HCT116 (cell line): Measurements from ENCODE around the gene TMEM61. TPM values are rescaled to one million over a fixed set of nuclear protein-coding genes. Genes with fewer than 3 reads are reported as not detected.

Experiments used
- ATAC-seq: fragments of 200-7000 bp; cut with Tn5 transposase; 2 replicates; pipeline ENCODE4 v1.9.1; 2020; ENCODE audit warnings: mild to moderate bottlenecking, moderate library complexity
- BruUV-seq: library from RNA; stranded (reverse); fragments of 400-500 nt; replicated peaks from 2 replicates; lab custom pipeline; 2021; lab: Mats Ljungman, UMichigan
- CTCF ChIA-PET: fragments of 300-600 bp; sonication (Branson Sonifier 250); formaldehyde crosslinking; loops from one replicate; lab custom pipeline; 2021; ENCODE audit warnings: antibody characterized with exemption; lab: Charles Lee
- POLR2A ChIA-PET: fragments of 300-600, 350-600 bp; sonication (Branson Sonifier 250); formaldehyde crosslinking; loops from one replicate; lab custom pipeline; 2021; ENCODE audit warnings: antibody characterized with exemption; lab: Charles Lee
- RAD21 ChIA-PET, 2 experiments: fragments of 300-600 bp; sonication (Branson Sonifier 250); formaldehyde crosslinking; loops; one replicate each; lab custom pipeline; 2023; ENCODE audit warnings: low total read pairs in 2 of 2; ENCODE audit not compliant: uncharacterized antibody in 2 of 2, unreplicated experiment in 2 of 2, low non-redundant PET in 1 of 2; lab: Charles Lee
- DNase-seq: peaks from one replicate; pipeline ENCODE4 v3.0.0-alpha.2; 2010; ENCODE audit warnings: low read depth, low spot score
- H2AFZ ChIP-seq: fragments of 200-600 bp; shearing (Covaris generic), sonication (generic); 2 replicates; pipeline ENCODE4 v1.6.1; 2017; ENCODE audit warnings: low read depth, mixed run types, mixed read lengths, antibody characterized with exemption, low read length; ENCODE audit not compliant: poor library complexity, severe bottlenecking
- H3K27ac ChIP-seq: 2 replicates; pipeline ENCODE4 v1.5.1; 2012; ENCODE audit warnings: low read depth, low read length
- H3K27me3 ChIP-seq: fragments of 200-600 bp; sonication (generic); 2 replicates; pipeline ENCODE4 v1.6.1; 2016; ENCODE audit warnings: mixed run types, low read length, mixed read lengths; ENCODE audit not compliant: insufficient read depth
- H3K36me3 ChIP-seq, 2 experiments: fragments of 200-500 bp in 1 of 2; fragments of 200-600 bp in 1 of 2; sonication (Bioruptor generic) in 1 of 2; sonication (generic) in 1 of 2; 2 replicates each; pipeline versions ENCODE4 v1.5.1 to v1.6.1; 2014 to 2016; ENCODE audit warnings: low read length in 2 of 2, inconsistent platforms in 1 of 2, mixed read lengths in 1 of 2, mixed run types in 1 of 2; ENCODE audit not compliant: insufficient read depth in 2 of 2, control insufficient read depth in 1 of 2
- H3K4me1 ChIP-seq, 2 experiments: fragments of 200-600 bp in 1 of 2; sonication (generic) in 1 of 2; 2 replicates each; pipeline versions ENCODE4 v1.5.1 to v1.6.1; 2012 to 2017; ENCODE audit warnings: low read length in 2 of 2, inconsistent platforms in 1 of 2, mild to moderate bottlenecking in 1 of 2, mixed read lengths in 1 of 2, mixed run types in 1 of 2, moderate library complexity in 1 of 2; ENCODE audit not compliant: insufficient read depth in 2 of 2, control insufficient read depth in 1 of 2
- H3K4me2 ChIP-seq: fragments of 200-600 bp; sonication (generic); 2 replicates; pipeline ENCODE4 v1.6.1; 2017; ENCODE audit warnings: mixed run types, low read length, mixed read lengths
- H3K4me3 ChIP-seq, 2 experiments: fragments of 200-600 bp in 1 of 2; sonication (generic) in 1 of 2; replicated peaks in 1 of 2; 2 replicates each; pipeline ENCODE4 v1.5.1; 2011 to 2016; ENCODE audit warnings: low read length in 2 of 2, control low read depth in 1 of 2, low read depth in 1 of 2, mild to moderate bottlenecking in 1 of 2, mixed read lengths in 1 of 2, mixed run types in 1 of 2
- H3K79me2 ChIP-seq: fragments of 200-600 bp; sonication (generic); 2 replicates; pipeline ENCODE4 v1.6.1; 2017; ENCODE audit warnings: mild to moderate bottlenecking, mixed run types, low read length, moderate library complexity, mixed read lengths; ENCODE audit not compliant: insufficient read depth
- H3K9ac ChIP-seq: fragments of 200-600 bp; sonication (generic); 2 replicates; pipeline ENCODE4 v1.6.1; 2016; ENCODE audit warnings: low read length, mixed read lengths
- H3K9me2 ChIP-seq: fragments of 200-600 bp; sonication (generic), shearing (Covaris generic); 2 replicates; pipeline ENCODE4 v1.6.1; 2017; ENCODE audit warnings: mixed run types, mild to moderate bottlenecking, moderate library complexity; ENCODE audit not compliant: insufficient read depth
- H3K9me3 ChIP-seq, 2 experiments: fragments of 200-500 bp in 1 of 2; fragments of 200-600 bp in 1 of 2; sonication (Bioruptor generic) in 1 of 2; sonication (generic) in 1 of 2; 2 replicates each; pipeline ENCODE4 v1.6.1; 2014 to 2017; ENCODE audit warnings: low read length in 2 of 2, mixed read lengths in 2 of 2, inconsistent platforms in 1 of 2, low read depth in 1 of 2, mild to moderate bottlenecking in 1 of 2, mixed run types in 1 of 2, moderate library complexity in 1 of 2; ENCODE audit not compliant: control insufficient read depth in 1 of 2, insufficient read depth in 1 of 2
- H4K20me1 ChIP-seq: fragments of 200-600 bp; sonication (generic), shearing (Covaris generic); 2 replicates; pipeline ENCODE4 v1.6.1; 2017; ENCODE audit warnings: mixed run types, mild to moderate bottlenecking, moderate library complexity; ENCODE audit not compliant: insufficient read depth
- CBX3 ChIP-seq: IDR thresholded peaks from 2 replicates; pipeline ENCODE4 v1.6.1; 2012; ENCODE audit warnings: low read depth
- ELF1 ChIP-seq: IDR thresholded peaks from 2 replicates; pipeline ENCODE4 v1.6.1; 2012; ENCODE audit warnings: low read depth, borderline replicate concordance
- EZH2 ChIP-seq: fragments of 200-600 bp; sonication (generic); IDR thresholded peaks from 2 replicates; pipeline ENCODE4 v1.6.1; 2017; ENCODE audit warnings: antibody characterized with exemption, mixed run types
- EZH2phosphoT487 ChIP-seq: fragments of 200-600 bp; IDR thresholded peaks from 2 replicates; pipeline ENCODE4 v1.6.1; 2018; ENCODE audit warnings: antibody characterized with exemption, borderline replicate concordance
- POLR2A ChIP-seq: IDR thresholded peaks from 2 replicates; pipeline ENCODE4 v1.7.0; 2011; ENCODE audit warnings: borderline replicate concordance; ENCODE audit not compliant: insufficient read depth, insufficient read length; ENCODE audit errors: extremely low read depth
- POLR2AphosphoS5 ChIP-seq: IDR thresholded peaks from 2 replicates; pipeline ENCODE4 v1.6.1; 2011; ENCODE audit warnings: mild to moderate bottlenecking, low read depth, low read length, moderate library complexity
- RAD21 ChIP-seq: IDR thresholded peaks from 2 replicates; pipeline ENCODE4 v1.6.1; 2012; ENCODE audit warnings: low read depth, mild to moderate bottlenecking
- SIN3A ChIP-seq: IDR thresholded peaks from 2 replicates; pipeline ENCODE4 v1.6.1; 2012; ENCODE audit warnings: low read depth
- SRF ChIP-seq: IDR thresholded peaks from 2 replicates; pipeline ENCODE4 v1.6.1; 2012; ENCODE audit warnings: low read depth
- TCF7L2 ChIP-seq: IDR thresholded peaks from 2 replicates; pipeline ENCODE4 v1.7.0; 2011; ENCODE audit warnings: borderline replicate concordance, inconsistent platforms; ENCODE audit not compliant: insufficient read depth, insufficient read length; ENCODE audit errors: extremely low read depth
- YY1 ChIP-seq: IDR thresholded peaks from 2 replicates; pipeline ENCODE4 v1.6.1; 2011; ENCODE audit warnings: low read length, low read depth, moderate library complexity, mild to moderate bottlenecking; ENCODE audit not compliant: insufficient replicate concordance; ENCODE audit errors: extremely low read depth
- ZFX ChIP-seq: fragments of 450-650 bp; IDR thresholded peaks from 2 replicates; pipeline ENCODE4 v1.6.1; 2017
- ZNF274 ChIP-seq: fragments of 200-500 bp; sonication (Bioruptor generic); IDR thresholded peaks from 2 replicates; pipeline ENCODE4 v1.6.1; 2014; ENCODE audit warnings: mild to moderate bottlenecking, low read depth, low read length, inconsistent platforms
- intact Hi-C: fragments of 100-400 bp; cut with micrococcal nuclease; formaldehyde crosslinking; loops from 2 replicates; pipeline ENCODE4 v1.10.0; 2022
- total RNA-seq: library from RNA; stranded (reverse); gene quantifications from one replicate; pipeline ENCODE4 v1.2.1, GENCODE V29; 2021; ENCODE audit not compliant: unreplicated experiment
- TF ChIP-seq, protein P1 (sequence below), 3 experiments: fragments of 200-600 bp in 1 of 3; sonication (generic) in 1 of 3; IDR thresholded peaks in 2 of 3; conservative IDR thresholded peaks in 1 of 3; 2 replicates each; pipeline ENCODE4 v1.5.1; 2012 to 2017; ENCODE audit warnings: low read depth in 2 of 3, low read length in 2 of 3, antibody characterized with exemption in 1 of 3, borderline replicate concordance in 1 of 3, control low read depth in 1 of 3, mild to moderate bottlenecking in 1 of 3, mixed read lengths in 1 of 3, mixed run types in 1 of 3, moderate library complexity in 1 of 3; ENCODE audit not compliant: insufficient read depth in 1 of 3
- TF ChIP-seq, protein P2 (sequence below): IDR thresholded peaks from 2 replicates; pipeline ENCODE4 v1.6.1; 2012; ENCODE audit warnings: low read depth
- TF ChIP-seq, protein P3 (sequence below): IDR thresholded peaks from 2 replicates; pipeline ENCODE4 v1.6.1; 2012
- TF ChIP-seq, protein P4 (sequence below): IDR thresholded peaks from 2 replicates; pipeline ENCODE4 v1.6.1; 2011; ENCODE audit warnings: mild to moderate bottlenecking, low read length, moderate library complexity; ENCODE audit not compliant: insufficient replicate concordance; ENCODE audit errors: extremely low read depth

Gene TMEM61
- total RNA-seq, 1 experiment from 2014 or later: 4.4 TPM

DNA sequence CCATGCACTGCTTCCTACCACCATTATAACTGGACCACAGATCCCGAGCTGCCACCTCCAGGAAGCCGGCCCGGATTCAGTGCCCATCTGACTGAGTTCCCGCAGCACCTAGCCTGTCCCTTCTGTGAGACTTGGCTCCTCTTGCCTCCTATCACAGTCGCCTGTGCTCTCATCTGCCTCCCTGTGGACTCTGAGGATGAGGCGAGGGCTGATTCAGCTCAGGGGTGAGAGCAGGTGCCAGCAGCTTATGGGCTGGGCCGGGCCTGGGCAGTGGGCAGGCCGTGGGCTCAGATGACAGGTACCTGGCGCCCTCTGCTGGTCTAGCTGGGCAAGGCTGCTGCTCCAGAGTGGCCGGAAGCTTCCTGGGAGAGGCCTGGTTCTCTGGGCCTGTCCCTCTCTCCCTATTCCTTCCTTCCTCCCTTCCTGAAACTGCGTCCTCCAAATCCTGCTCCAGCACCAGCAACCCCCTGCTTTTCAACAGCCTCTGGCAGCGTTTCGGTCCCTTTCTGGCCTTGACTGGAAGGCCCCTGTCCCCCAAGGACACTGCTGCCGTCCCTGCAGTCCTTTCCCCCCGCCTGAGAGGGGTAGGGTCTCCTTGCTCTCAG, 41.6 kb downstream of the TMEM61 start:
- Histone ChIP-seq H3K4me1 (peaks cover 0 to 13% of the 10 kb centered on the region in 2 experiments; a peak in 3 of 4 replicates), H2AFZ (no peak overlapping the region), H3K36me3 (no peaks in the 10 kb centered on the region), H3K79me2 (no peaks in the 10 kb centered on the region), H3K27me3 (no peaks in the 10 kb centered on the region; the same call in 1 of the 2 replicates), H3K9me2 (no peaks in the 10 kb centered on the region), H3K9ac (no peak overlapping the region), H3K4me2 (peak overlapping the region; percentile 29; the same call in 1 of the 2 replicates), H3K27ac (no peak overlapping the region), H4K20me1 (no peaks in the 10 kb centered on the region), H3K9me3 (no peaks in the 10 kb centered on the region), H3K4me3 (no peak overlapping the region)
- BruUV-seq: no TSS peak
- intact Hi-C loops: loop anchor here (1.0 to 10.0 kb wide), 3 partner anchors 72 to 217 kb away; partner anchors contain the start of gene TTC22
- ChIA-PET POLR2A (interaction anchor here (0.9 to 2.5 kb wide), 3 partner anchors 13 to 77 kb away, joined by 4 to 17 read pairs (median 4); no protein-coding TSS in a partner anchor), RAD21 (interaction anchor here (0.6 to 1.7 kb wide), 6 partner anchors 20 to 77 kb away, joined by 3 to 30 read pairs (median 13); no protein-coding TSS in a partner anchor), CTCF (interaction anchor here (0.6 to 2.5 kb wide), 35 partner anchors 9 to 350 kb away, joined by 3 to 145 read pairs (median 5); partner anchors contain the start of genes BSND, DHCR24 and PCSK9)
- DNase-seq: peak; percentile 93
- ATAC-seq: peak; percentile 100
- TF ChIP-seq ELF1 (no peak), POLR2AphosphoS5 (peak; percentile 46), TCF7L2 (no peak), SIN3A (no peak), EZH2phosphoT487 (no peak), RAD21 (peak; percentile 97), SRF (no peak), ZNF274 (no peak), POLR2A (no peak), ZFX (peak; percentile 57; the same call in 1 of the 2 replicates), CBX3 (peak; percentile 75), YY1 (peak; percentile 30), EZH2 (no peak)
- TF ChIP-seq, protein P1, sequence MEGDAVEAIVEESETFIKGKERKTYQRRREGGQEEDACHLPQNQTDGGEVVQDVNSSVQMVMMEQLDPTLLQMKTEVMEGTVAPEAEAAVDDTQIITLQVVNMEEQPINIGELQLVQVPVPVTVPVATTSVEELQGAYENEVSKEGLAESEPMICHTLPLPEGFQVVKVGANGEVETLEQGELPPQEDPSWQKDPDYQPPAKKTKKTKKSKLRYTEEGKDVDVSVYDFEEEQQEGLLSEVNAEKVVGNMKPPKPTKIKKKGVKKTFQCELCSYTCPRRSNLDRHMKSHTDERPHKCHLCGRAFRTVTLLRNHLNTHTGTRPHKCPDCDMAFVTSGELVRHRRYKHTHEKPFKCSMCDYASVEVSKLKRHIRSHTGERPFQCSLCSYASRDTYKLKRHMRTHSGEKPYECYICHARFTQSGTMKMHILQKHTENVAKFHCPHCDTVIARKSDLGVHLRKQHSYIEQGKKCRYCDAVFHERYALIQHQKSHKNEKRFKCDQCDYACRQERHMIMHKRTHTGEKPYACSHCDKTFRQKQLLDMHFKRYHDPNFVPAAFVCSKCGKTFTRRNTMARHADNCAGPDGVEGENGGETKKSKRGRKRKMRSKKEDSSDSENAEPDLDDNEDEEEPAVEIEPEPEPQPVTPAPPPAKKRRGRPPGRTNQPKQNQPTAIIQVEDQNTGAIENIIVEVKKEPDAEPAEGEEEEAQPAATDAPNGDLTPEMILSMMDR (IDR thresholded peaks at IDR 0.05 in 2 of 3, conservative IDR thresholded peaks at IDR 0.05 in 1 of 3; ENCODE audit: borderline replicate concordance in 1 of 3, insufficient read depth in 1 of 3, low read depth in 2 of 3, low read length in 2 of 3): peak in 2 of 3 experiments; percentile 95 to 98
- TF ChIP-seq, protein P2, sequence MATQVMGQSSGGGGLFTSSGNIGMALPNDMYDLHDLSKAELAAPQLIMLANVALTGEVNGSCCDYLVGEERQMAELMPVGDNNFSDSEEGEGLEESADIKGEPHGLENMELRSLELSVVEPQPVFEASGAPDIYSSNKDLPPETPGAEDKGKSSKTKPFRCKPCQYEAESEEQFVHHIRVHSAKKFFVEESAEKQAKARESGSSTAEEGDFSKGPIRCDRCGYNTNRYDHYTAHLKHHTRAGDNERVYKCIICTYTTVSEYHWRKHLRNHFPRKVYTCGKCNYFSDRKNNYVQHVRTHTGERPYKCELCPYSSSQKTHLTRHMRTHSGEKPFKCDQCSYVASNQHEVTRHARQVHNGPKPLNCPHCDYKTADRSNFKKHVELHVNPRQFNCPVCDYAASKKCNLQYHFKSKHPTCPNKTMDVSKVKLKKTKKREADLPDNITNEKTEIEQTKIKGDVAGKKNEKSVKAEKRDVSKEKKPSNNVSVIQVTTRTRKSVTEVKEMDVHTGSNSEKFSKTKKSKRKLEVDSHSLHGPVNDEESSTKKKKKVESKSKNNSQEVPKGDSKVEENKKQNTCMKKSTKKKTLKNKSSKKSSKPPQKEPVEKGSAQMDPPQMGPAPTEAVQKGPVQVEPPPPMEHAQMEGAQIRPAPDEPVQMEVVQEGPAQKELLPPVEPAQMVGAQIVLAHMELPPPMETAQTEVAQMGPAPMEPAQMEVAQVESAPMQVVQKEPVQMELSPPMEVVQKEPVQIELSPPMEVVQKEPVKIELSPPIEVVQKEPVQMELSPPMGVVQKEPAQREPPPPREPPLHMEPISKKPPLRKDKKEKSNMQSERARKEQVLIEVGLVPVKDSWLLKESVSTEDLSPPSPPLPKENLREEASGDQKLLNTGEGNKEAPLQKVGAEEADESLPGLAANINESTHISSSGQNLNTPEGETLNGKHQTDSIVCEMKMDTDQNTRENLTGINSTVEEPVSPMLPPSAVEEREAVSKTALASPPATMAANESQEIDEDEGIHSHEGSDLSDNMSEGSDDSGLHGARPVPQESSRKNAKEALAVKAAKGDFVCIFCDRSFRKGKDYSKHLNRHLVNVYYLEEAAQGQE: no peak
- TF ChIP-seq, protein P3, sequence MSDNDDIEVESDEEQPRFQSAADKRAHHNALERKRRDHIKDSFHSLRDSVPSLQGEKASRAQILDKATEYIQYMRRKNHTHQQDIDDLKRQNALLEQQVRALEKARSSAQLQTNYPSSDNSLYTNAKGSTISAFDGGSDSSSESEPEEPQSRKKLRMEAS: peak; percentile 75
- TF ChIP-seq, protein P4, sequence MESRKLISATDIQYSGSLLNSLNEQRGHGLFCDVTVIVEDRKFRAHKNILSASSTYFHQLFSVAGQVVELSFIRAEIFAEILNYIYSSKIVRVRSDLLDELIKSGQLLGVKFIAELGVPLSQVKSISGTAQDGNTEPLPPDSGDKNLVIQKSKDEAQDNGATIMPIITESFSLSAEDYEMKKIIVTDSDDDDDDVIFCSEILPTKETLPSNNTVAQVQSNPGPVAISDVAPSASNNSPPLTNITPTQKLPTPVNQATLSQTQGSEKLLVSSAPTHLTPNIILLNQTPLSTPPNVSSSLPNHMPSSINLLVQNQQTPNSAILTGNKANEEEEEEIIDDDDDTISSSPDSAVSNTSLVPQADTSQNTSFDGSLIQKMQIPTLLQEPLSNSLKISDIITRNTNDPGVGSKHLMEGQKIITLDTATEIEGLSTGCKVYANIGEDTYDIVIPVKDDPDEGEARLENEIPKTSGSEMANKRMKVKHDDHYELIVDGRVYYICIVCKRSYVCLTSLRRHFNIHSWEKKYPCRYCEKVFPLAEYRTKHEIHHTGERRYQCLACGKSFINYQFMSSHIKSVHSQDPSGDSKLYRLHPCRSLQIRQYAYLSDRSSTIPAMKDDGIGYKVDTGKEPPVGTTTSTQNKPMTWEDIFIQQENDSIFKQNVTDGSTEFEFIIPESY: no peak
